CD14-positive monocyte (primary cell): ENCODE data around the gene TBC1D5. TPM values are rescaled to one million over a fixed set of nuclear protein-coding genes. Genes with fewer than 3 reads are reported as not detected.

Source experiments
- DNase-seq, 3 donors: peaks; one replicate each; pipeline ENCODE4 v3.0.0-alpha.2; 2011 to 2022
- H2AFZ ChIP-seq: 2 replicates; pipeline ENCODE4 v1.6.0; 2012; ENCODE audit warnings: mild to moderate bottlenecking, low read depth, low read length, inconsistent platforms; ENCODE audit not compliant: insufficient read depth, poor library complexity, severe bottlenecking
- H3K27ac ChIP-seq, 2 donors: 1 replicate in 1 of 2; 2 replicates in 1 of 2; pipeline ENCODE4 v1.5.1; 2012 to 2013; ENCODE audit warnings: low read length in 2 of 2, control low read depth in 1 of 2, inconsistent platforms in 1 of 2, low read depth in 1 of 2, mild to moderate bottlenecking in 1 of 2
- H3K27me3 ChIP-seq, 2 donors: one replicate each; pipeline versions ENCODE4 v1.6.0 to v1.6.1; 2011 to 2013; ENCODE audit warnings: low read length in 2 of 2; ENCODE audit not compliant: control insufficient read depth in 2 of 2, insufficient read depth in 2 of 2
- H3K36me3 ChIP-seq, 2 donors: replicated peaks in 1 of 2; 1 replicate in 1 of 2; 2 replicates in 1 of 2; pipeline versions ENCODE4 v1.5.1 to v1.6.1; 2012 to 2013; ENCODE audit warnings: low read length in 2 of 2, control low read depth in 1 of 2, inconsistent platforms in 1 of 2, mild to moderate bottlenecking in 1 of 2; ENCODE audit not compliant: insufficient read depth in 2 of 2, control insufficient read depth in 1 of 2
- H3K4me1 ChIP-seq, 2 donors: 1 replicate in 1 of 2; 2 replicates in 1 of 2; pipeline versions ENCODE4 v1.5.1 to v1.6.1; 2012 to 2013; ENCODE audit warnings: low read length in 2 of 2, control low read depth in 1 of 2, inconsistent platforms in 1 of 2, mild to moderate bottlenecking in 1 of 2, moderate library complexity in 1 of 2; ENCODE audit not compliant: insufficient read depth in 2 of 2, control insufficient read depth in 1 of 2
- H3K4me2 ChIP-seq: replicated peaks from 2 replicates; pipeline ENCODE3; 2012; ENCODE audit warnings: low read length, moderate library complexity, mild to moderate bottlenecking; ENCODE audit not compliant: poor library complexity, severe bottlenecking; ENCODE audit errors: extremely low read depth
- H3K4me3 ChIP-seq, 3 experiments: fragments of 200-600 bp in 1 of 3; sonication (generic) in 1 of 3; replicated peaks in 1 of 3; 1 replicate in 2 of 3; 2 replicates in 1 of 3; pipeline ENCODE4 v1.5.1; 2011 to 2013; ENCODE audit warnings: low read length in 3 of 3, mild to moderate bottlenecking in 3 of 3, control low read depth in 2 of 3, low read depth in 2 of 3, inconsistent platforms in 1 of 3, moderate library complexity in 1 of 3
- H3K79me2 ChIP-seq: 2 replicates; pipeline ENCODE4 v1.6.0; 2012; ENCODE audit warnings: mild to moderate bottlenecking, control low read depth, inconsistent platforms, low read length, moderate library complexity; ENCODE audit not compliant: insufficient read depth
- H3K9ac ChIP-seq: 2 replicates; pipeline ENCODE4 v1.6.0; 2017; ENCODE audit warnings: low read length, mild to moderate bottlenecking; ENCODE audit not compliant: insufficient read depth, poor library complexity, severe bottlenecking
- H3K9me3 ChIP-seq, 2 donors: replicated peaks in 1 of 2; 1 replicate in 1 of 2; 2 replicates in 1 of 2; pipeline versions ENCODE4 v1.5.1 to v1.6.1; 2012 to 2013; ENCODE audit warnings: low read length in 2 of 2, control low read depth in 1 of 2; ENCODE audit not compliant: control insufficient read depth in 1 of 2, insufficient read depth in 1 of 2
- H4K20me1 ChIP-seq: 2 replicates; pipeline ENCODE4 v1.6.0; 2012; ENCODE audit warnings: mild to moderate bottlenecking, low read length, control low read depth, moderate library complexity; ENCODE audit not compliant: insufficient read depth
- H3K27ac Mint-ChIP-seq, 7 donors: one replicate each; pipeline ENCODE4 v1.8.0; 2020; ENCODE audit warnings: mild to moderate bottlenecking in 7 of 7, mixed read lengths in 7 of 7, moderate library complexity in 6 of 7, inconsistent platforms in 2 of 7
- H3K27me3 Mint-ChIP-seq, 3 donors: one replicate each; pipeline ENCODE4 v1.8.0; 2021 to 2022; ENCODE audit warnings: low read depth in 3 of 3, mild to moderate bottlenecking in 3 of 3, mixed read lengths in 3 of 3, moderate library complexity in 3 of 3, inconsistent platforms in 1 of 3
- H3K36me3 Mint-ChIP-seq, 2 donors: one replicate each; pipeline ENCODE4 v1.8.0; 2020; ENCODE audit warnings: mixed read lengths in 2 of 2, inconsistent platforms in 1 of 2, mild to moderate bottlenecking in 1 of 2
- H3K4me1 Mint-ChIP-seq: one replicate; pipeline ENCODE4 v1.8.0; 2020; ENCODE audit warnings: mild to moderate bottlenecking, mixed read lengths
- H3K4me3 Mint-ChIP-seq, 2 donors: one replicate each; pipeline ENCODE4 v1.8.0; 2020; ENCODE audit warnings: mild to moderate bottlenecking in 2 of 2, mixed read lengths in 2 of 2, moderate library complexity in 1 of 2
- H3K9me3 Mint-ChIP-seq, 7 donors: one replicate each; pipeline ENCODE4 v1.8.0; 2020 to 2022; ENCODE audit warnings: mixed read lengths in 7 of 7, mild to moderate bottlenecking in 6 of 7, moderate library complexity in 6 of 7, inconsistent platforms in 2 of 7
- intact Hi-C, 2 donors: fragments of 100-400 bp; cut with micrococcal nuclease; formaldehyde crosslinking; loops; one replicate each; pipeline versions ENCODE4 v1.15.0 to v1.15.1; 2023
- polyA plus RNA-seq, 3 donors: library from polyadenylated mRNA; depleted of rRNA in 1 of 3; unstranded in 2 of 3; stranded (reverse) in 1 of 3; fragments of 300-500 nt in 2 of 3; fragments of >200 nt in 1 of 3; fragmentation: Illumina TruSeq in 2 of 3; gene quantifications; 1 replicate in 2 of 3; 2 replicates in 1 of 3; pipeline ENCODE4 v1.2.3, GENCODE V29; 2012 to 2021
- TF ChIP-seq, protein P1 (sequence below): fragments of 200-600 bp; IDR thresholded peaks from one replicate; pipeline ENCODE4 v1.8.0; 2022; ENCODE audit warnings: antibody characterized with exemption, mild to moderate bottlenecking

The TBC1D5 gene
- polyA plus RNA-seq, 3 donors, result 17.6 to 35.3 (median 21.0) TPM

DNA sequence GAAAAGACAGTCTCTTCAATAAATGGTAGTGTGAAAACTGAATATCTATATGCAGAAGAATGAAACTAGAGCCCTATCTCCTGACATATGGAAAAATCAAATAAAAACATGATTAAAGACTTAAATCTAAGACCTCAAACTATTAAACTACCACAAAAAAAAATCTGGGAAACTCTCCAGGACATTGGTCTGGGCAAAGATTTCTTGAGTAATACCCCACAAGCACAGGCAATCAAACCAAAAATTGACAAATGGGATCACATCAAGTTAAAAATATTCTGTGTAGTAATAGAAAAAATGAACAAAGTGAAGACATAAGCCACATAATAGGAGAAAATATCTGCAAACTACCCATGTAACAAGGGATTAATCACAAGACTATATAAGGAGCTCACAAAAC is 286.4 kb downstream of the TBC1D5 start:
- intact Hi-C loops, result no loop called here
- Histone ChIP-seq H3K27ac (no peak overlapping the region), H4K20me1 (no peaks in the 10 kb centered on the region), H2AFZ (no peak overlapping the region), H3K4me3 (no peak overlapping the region), H3K36me3 (peaks cover 0 to 15% of the 10 kb centered on the region in 2 donors), H3K4me2 (no peak overlapping the region), H3K27me3 (no peaks in the 10 kb centered on the region), H3K79me2 (no peaks in the 10 kb centered on the region), H3K9me3 (no peaks in the 10 kb centered on the region), H3K9ac (no peak overlapping the region), H3K4me1 (no peaks in the 10 kb centered on the region)
- TF ChIP-seq, protein P1, sequence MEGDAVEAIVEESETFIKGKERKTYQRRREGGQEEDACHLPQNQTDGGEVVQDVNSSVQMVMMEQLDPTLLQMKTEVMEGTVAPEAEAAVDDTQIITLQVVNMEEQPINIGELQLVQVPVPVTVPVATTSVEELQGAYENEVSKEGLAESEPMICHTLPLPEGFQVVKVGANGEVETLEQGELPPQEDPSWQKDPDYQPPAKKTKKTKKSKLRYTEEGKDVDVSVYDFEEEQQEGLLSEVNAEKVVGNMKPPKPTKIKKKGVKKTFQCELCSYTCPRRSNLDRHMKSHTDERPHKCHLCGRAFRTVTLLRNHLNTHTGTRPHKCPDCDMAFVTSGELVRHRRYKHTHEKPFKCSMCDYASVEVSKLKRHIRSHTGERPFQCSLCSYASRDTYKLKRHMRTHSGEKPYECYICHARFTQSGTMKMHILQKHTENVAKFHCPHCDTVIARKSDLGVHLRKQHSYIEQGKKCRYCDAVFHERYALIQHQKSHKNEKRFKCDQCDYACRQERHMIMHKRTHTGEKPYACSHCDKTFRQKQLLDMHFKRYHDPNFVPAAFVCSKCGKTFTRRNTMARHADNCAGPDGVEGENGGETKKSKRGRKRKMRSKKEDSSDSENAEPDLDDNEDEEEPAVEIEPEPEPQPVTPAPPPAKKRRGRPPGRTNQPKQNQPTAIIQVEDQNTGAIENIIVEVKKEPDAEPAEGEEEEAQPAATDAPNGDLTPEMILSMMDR, result no peak
- Mint-ChIP-seq H3K4me3 (no peak overlapping the region), H3K36me3 (peaks cover 16 to 20% of the 10 kb centered on the region in 2 donors), H3K27ac (no peak overlapping the region), H3K9me3 (peaks cover 3 to 19% (median 10%) of the 10 kb centered on the region in 7 donors), H3K27me3 (no peaks in the 10 kb centered on the region), H3K4me1 (peaks cover 5% of the 10 kb centered on the region)
- DNase-seq, result no peak

DNA sequence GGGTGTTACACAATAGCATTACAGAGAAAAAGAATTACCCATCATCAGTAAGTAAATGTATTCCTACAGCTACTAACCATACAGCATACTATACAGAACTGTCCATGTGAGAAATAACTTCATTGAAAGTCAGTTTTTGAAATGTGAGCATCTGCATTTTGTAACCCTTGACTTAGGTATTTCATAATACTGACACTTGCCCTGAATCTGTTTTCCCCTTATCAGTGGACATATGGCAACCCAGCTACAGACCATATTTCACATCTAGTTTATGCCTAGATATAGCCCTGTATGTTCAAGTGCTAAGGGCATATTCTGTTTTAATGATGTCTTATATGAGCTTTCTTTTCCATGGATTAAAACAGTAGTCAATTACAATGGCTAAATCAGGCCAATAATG is 297.6 kb downstream of the TBC1D5 start:
- Histone ChIP-seq H3K9me3 (peaks cover 0 to 3% of the 10 kb centered on the region in 2 donors), H3K36me3 (peaks cover 0 to 10% of the 10 kb centered on the region in 2 donors), H3K4me3 (no peak overlapping the region), H2AFZ (no peak overlapping the region), H3K4me2 (no peak overlapping the region), H3K4me1 (no peaks in the 10 kb centered on the region), H3K27me3 (no peaks in the 10 kb centered on the region), H4K20me1 (no peaks in the 10 kb centered on the region), H3K9ac (no peak overlapping the region), H3K27ac (no peak overlapping the region), H3K79me2 (no peaks in the 10 kb centered on the region)
- intact Hi-C loops, result no loop called here
- DNase-seq, result no peak
- Mint-ChIP-seq H3K4me3 (no peak overlapping the region), H3K4me1 (no peaks in the 10 kb centered on the region), H3K27me3 (peaks cover 0 to 2% (median 0%) of the 10 kb centered on the region in 3 donors), H3K27ac (no peak overlapping the region), H3K9me3 (peaks cover 0 to 7% (median 3%) of the 10 kb centered on the region in 7 donors), H3K36me3 (peaks cover 23 to 38% of the 10 kb centered on the region in 2 donors)
- TF ChIP-seq, protein P1, result no peak
